Tibial nerve (tissue), 4 donors: Measurements from ENCODE around the gene CDKN2B. TPM values are rescaled to one million over a fixed set of nuclear protein-coding genes. Genes with fewer than 3 reads are reported as not detected.
A peak's percentile ranks its signal among the peaks of the same experiment; 100 is the strongest.

ENCODE experiments used
- DNase-seq, 2 donors: peaks; one replicate each; pipeline ENCODE4 v3.0.0-alpha.2; 2019; ENCODE audit warnings: low spot score in 2 of 2
- H3K27ac ChIP-seq, 4 donors: fragments of 200-600 bp; sonication (generic) in 3 of 4; one replicate each; pipeline ENCODE4 v1.5.1; 2017 to 2019; ENCODE audit warnings: mild to moderate bottlenecking in 1 of 4
- H3K27me3 ChIP-seq, 2 donors: fragments of 200-600 bp; sonication (generic) in 1 of 2; one replicate each; pipeline versions ENCODE4 v1.5.1 to v1.6.0; 2017 to 2019
- H3K36me3 ChIP-seq, 3 donors: fragments of 200-600 bp; sonication (generic); one replicate each; pipeline ENCODE4 v1.5.1; 2018 to 2019
- H3K4me1 ChIP-seq, 4 donors: fragments of 200-600 bp; sonication (generic) in 3 of 4; one replicate each; pipeline ENCODE4 v1.5.1; 2017 to 2019
- H3K4me3 ChIP-seq, 4 donors: fragments of 200-600 bp; sonication (generic) in 3 of 4; one replicate each; pipeline ENCODE4 v1.5.1; 2017 to 2019; ENCODE audit warnings: mild to moderate bottlenecking in 1 of 4, moderate library complexity in 1 of 4
- H3K9me3 ChIP-seq, 4 donors: fragments of 200-600 bp; sonication (generic) in 3 of 4; one replicate each; pipeline ENCODE4 v1.5.1; 2017 to 2019
- EP300 ChIP-seq, 2 donors: sonication (generic); formaldehyde crosslinking; IDR thresholded peaks; one replicate each; pipeline ENCODE4 v1.6.1; 2017; ENCODE audit warnings: antibody characterized with exemption in 2 of 2, mild to moderate bottlenecking in 1 of 2
- POLR2A ChIP-seq, 2 donors: fragments of 450-650 bp; IDR thresholded peaks; one replicate each; pipeline ENCODE4 v1.6.1; 2017; ENCODE audit warnings: antibody characterized with exemption in 2 of 2, mild to moderate bottlenecking in 2 of 2, moderate library complexity in 2 of 2
- WGBS, 2 donors: methylation state at CpG; one replicate each; pipeline ENCODE4 v1.1.5; 2018; 5-methylcytosine and 5-hydroxymethylcytosine counted together
- total RNA-seq, 4 donors: library from RNA; depleted of rRNA; stranded (reverse); fragments of >200 nt; gene quantifications; one replicate each; pipeline ENCODE4 v1.1.0, GENCODE V29; 2016
- TF ChIP-seq, protein P1 (sequence below), 5 experiments: fragments of 200-600 bp in 3 of 5; fragments of 450-650 bp in 2 of 5; sonication (generic) in 3 of 5; IDR thresholded peaks; one replicate each; pipeline ENCODE4 v1.5.1; 2016 to 2019; ENCODE audit warnings: antibody characterized with exemption in 5 of 5, mild to moderate bottlenecking in 3 of 5, moderate library complexity in 2 of 5

Gene CDKN2B
- total RNA-seq, 4 donors from 2014 or later: 18.2 to 33.1 (median 27.6) TPM

DNA sequence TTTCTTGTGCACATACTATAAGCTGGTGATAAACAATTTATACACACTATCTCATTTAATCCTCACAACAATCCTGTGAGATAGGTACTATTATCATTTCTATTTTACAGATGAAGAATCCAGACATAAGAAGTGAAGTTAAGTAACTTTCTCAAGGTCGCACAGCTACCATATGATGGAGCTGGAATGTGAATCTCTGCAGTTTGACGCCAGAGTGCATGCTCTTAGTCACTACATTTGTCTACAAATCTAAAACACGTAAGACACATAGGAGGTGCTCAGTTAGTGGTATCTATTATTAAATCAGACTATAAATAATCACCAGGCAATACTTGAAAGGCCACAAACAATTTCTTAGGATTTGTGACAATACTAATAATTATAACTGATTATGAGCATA, 45.0 kb upstream of the CDKN2B start:
- Histone ChIP-seq H3K4me1 (peaks cover 0 to 19% (median 7%) of the 10 kb centered on the region in 4 donors), H3K27me3 (no peaks in the 10 kb centered on the region), H3K4me3 (no peak overlapping the region), H3K36me3 (no peaks in the 10 kb centered on the region), H3K27ac (no peak overlapping the region), H3K9me3 (no peaks in the 10 kb centered on the region)
- 98 to 100% methylated on average over 3 of the region's 3 CpGs for WGBS, 2 donors
- no peak for TF ChIP-seq EP300 (IDR thresholded peaks at IDR 0.05)
- TF ChIP-seq, protein P1, sequence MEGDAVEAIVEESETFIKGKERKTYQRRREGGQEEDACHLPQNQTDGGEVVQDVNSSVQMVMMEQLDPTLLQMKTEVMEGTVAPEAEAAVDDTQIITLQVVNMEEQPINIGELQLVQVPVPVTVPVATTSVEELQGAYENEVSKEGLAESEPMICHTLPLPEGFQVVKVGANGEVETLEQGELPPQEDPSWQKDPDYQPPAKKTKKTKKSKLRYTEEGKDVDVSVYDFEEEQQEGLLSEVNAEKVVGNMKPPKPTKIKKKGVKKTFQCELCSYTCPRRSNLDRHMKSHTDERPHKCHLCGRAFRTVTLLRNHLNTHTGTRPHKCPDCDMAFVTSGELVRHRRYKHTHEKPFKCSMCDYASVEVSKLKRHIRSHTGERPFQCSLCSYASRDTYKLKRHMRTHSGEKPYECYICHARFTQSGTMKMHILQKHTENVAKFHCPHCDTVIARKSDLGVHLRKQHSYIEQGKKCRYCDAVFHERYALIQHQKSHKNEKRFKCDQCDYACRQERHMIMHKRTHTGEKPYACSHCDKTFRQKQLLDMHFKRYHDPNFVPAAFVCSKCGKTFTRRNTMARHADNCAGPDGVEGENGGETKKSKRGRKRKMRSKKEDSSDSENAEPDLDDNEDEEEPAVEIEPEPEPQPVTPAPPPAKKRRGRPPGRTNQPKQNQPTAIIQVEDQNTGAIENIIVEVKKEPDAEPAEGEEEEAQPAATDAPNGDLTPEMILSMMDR (IDR thresholded peaks at IDR 0.05): no peak
- no peak for TF ChIP-seq POLR2A (IDR thresholded peaks at IDR 0.05)
- DNase-seq: no peak

DNA sequence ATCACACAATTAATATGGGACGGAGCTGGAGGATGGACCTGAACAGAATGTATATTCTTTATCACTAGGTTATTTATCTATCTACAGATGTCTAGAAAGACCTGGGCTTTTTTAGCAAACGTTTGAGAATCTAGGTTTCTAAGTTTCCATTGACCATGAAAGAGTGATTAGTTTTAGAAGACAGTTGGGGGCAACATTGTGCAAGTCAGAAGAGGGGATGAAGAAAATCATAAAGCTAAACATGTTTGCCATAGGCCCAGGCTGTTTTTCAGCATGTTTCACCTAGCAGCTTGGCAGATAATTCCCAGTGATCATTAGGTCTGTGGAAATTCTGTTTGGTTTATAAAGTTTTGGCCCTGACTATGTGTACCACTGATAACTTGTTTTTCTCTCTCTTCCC, 44.1 kb upstream of the CDKN2B start:
- Histone ChIP-seq H3K27me3 (no peaks in the 10 kb centered on the region), H3K4me1 (peaks cover 0 to 19% (median 7%) of the 10 kb centered on the region in 4 donors), H3K27ac (no peak overlapping the region), H3K4me3 (no peak overlapping the region), H3K36me3 (no peaks in the 10 kb centered on the region), H3K9me3 (no peaks in the 10 kb centered on the region)
- 57 to 58% methylated on average over 2 of the region's 2 CpGs for WGBS, 2 donors
- TF ChIP-seq EP300 (IDR thresholded peaks at IDR 0.05) (no peak), POLR2A (IDR thresholded peaks at IDR 0.05) (no peak)
- TF ChIP-seq, protein P1 (IDR thresholded peaks at IDR 0.05): no peak
- DNase-seq: no peak

GRCh38 chr9:22052376-22052945, 43.4 kb upstream of the CDKN2B start:
- DNase-seq: no peak
- 20 to 22% methylated on average over 4 of the region's 4 CpGs for WGBS, 2 donors
- no peaks in the 10 kb centered on the region for H3K27me3 ChIP-seq
- no peaks in the 10 kb centered on the region for H3K36me3 ChIP-seq
- H3K27ac ChIP-seq: no peak overlapping the region
- TF ChIP-seq, protein P1 (IDR thresholded peaks at IDR 0.05): no peak
- TF ChIP-seq POLR2A (IDR thresholded peaks at IDR 0.05) (no peak), EP300 (IDR thresholded peaks at IDR 0.05) (no peak)
- peaks cover 0 to 19% (median 7%) of the 10 kb centered on the region in 4 donors for H3K4me1 ChIP-seq
- H3K9me3 ChIP-seq: no peaks in the 10 kb centered on the region
- no peak overlapping the region for H3K4me3 ChIP-seq

DNA sequence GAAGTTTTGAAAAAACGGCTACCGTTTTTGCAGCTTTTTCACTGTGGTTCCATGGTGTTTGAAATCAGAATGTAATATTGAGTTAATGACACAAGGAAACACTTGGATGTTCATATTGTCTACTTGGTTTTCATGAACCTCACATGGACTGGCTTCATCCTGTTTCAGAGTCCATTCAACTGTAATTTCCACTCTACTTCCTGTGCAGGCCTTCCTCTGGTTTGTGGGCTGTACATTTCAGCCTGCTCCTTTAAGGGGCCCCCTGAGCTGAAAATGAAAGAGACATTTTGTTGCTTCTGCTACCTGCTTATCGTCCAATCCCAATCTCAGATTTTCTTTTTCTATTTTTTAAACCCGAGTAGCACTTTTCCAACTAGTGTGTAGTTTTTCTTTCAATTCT, 41.8 kb upstream of the CDKN2B start:
- no peak for DNase-seq

DNA sequence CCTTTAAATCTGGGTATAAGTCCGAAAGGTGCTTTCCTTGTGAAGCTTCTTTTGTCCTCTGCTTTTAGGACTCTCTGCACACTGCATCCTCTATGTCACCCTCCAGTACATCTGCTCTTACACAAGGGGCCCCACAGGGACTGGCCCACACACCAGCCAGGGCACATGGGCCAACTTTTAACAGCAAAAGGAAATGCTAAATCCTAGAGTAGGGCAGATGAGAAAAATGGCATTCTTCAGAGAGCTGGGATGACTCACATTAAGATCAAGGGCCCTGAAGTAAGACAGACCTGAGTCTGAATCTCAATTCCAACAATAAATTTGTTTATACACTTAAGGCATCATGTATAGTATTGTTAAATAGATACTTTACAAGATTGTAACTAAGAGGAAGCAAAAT, 40.3 kb upstream of the CDKN2B start:
- Histone ChIP-seq H3K27me3 (no peaks in the 10 kb centered on the region), H3K9me3 (no peaks in the 10 kb centered on the region), H3K27ac (no peak overlapping the region), H3K4me1 (peaks cover 0 to 19% (median 7%) of the 10 kb centered on the region in 4 donors), H3K36me3 (no peaks in the 10 kb centered on the region), H3K4me3 (no peak overlapping the region)
- 91 to 96% methylated on average over 1 of the region's 1 CpG for WGBS, 2 donors
- peak in 1 of 2 donors; percentile 53 for DNase-seq
- no peak for TF ChIP-seq POLR2A (IDR thresholded peaks at IDR 0.05)
- TF ChIP-seq EP300 (IDR thresholded peaks at IDR 0.05): no peak
- TF ChIP-seq, protein P1 (IDR thresholded peaks at IDR 0.05): no peak

More for the DNA sequence above, 41.8 kb upstream of the CDKN2B start:
- TF ChIP-seq, protein P1 (IDR thresholded peaks at IDR 0.05): no peak
- TF ChIP-seq EP300 (IDR thresholded peaks at IDR 0.05) (no peak), POLR2A (IDR thresholded peaks at IDR 0.05) (no peak)
- no peak overlapping the region for H3K4me3 ChIP-seq
- no peaks in the 10 kb centered on the region for H3K36me3 ChIP-seq
- WGBS, 2 donors: 72 to 74% methylated on average over 4 of the region's 4 CpGs
- peaks cover 0 to 19% (median 7%) of the 10 kb centered on the region in 4 donors for H3K4me1 ChIP-seq
- no peak overlapping the region for H3K27ac ChIP-seq
- H3K9me3 ChIP-seq: no peaks in the 10 kb centered on the region
- H3K27me3 ChIP-seq: no peaks in the 10 kb centered on the region
